ENCODE measurements around the gene LDLRAP1. TPM values are rescaled to one million over a fixed set of nuclear protein-coding genes. Genes with fewer than 3 reads are reported as not detected.

Gene LDLRAP1
- total RNA-seq, 4 donors from 2014 or later = 12.6 to 21.2 (median 16.3) TPM

DNA sequence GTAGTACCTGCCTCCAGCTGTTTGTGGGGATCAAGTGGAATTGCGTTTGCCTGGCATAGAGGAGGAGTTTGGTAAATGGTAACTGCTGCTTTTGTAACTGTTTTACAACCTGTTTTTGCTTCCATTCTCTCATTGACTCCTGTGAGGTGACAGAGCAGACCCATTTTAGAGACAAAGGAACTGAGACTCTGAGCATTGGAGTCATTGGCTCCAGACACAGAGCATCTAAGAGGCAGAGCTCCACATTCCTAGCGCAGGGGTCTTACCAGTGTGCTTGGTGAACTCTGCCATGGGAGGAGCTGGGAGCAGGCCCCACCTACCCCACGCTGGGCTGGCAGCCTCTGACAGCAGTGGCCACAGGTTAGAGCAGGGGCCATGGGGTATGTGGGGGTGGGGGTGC, 2.4 kb downstream of the LDLRAP1 start:
- H3K4me1 ChIP-seq = peaks cover 51 to 70% (median 59%) of the 10 kb centered on the region in 4 donors
- H3K27me3 ChIP-seq = no peaks in the 10 kb centered on the region
- 78% methylated on average over 2 of the region's 3 CpGs for WGBS
- TF ChIP-seq, protein P1, sequence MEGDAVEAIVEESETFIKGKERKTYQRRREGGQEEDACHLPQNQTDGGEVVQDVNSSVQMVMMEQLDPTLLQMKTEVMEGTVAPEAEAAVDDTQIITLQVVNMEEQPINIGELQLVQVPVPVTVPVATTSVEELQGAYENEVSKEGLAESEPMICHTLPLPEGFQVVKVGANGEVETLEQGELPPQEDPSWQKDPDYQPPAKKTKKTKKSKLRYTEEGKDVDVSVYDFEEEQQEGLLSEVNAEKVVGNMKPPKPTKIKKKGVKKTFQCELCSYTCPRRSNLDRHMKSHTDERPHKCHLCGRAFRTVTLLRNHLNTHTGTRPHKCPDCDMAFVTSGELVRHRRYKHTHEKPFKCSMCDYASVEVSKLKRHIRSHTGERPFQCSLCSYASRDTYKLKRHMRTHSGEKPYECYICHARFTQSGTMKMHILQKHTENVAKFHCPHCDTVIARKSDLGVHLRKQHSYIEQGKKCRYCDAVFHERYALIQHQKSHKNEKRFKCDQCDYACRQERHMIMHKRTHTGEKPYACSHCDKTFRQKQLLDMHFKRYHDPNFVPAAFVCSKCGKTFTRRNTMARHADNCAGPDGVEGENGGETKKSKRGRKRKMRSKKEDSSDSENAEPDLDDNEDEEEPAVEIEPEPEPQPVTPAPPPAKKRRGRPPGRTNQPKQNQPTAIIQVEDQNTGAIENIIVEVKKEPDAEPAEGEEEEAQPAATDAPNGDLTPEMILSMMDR (IDR thresholded peaks at IDR 0.05) = no peak
- TF ChIP-seq POLR2A (IDR thresholded peaks at IDR 0.05; ENCODE audit: low read depth) (no peak), POLR2AphosphoS5 (IDR thresholded peaks at IDR 0.05) (no peak), EP300 (IDR thresholded peaks at IDR 0.05) (no peak)
- H3K4me3 ChIP-seq = no peak overlapping the region
- no peak overlapping the region for H3K27ac ChIP-seq (replicated peaks in 1 of 4)
- no peaks in the 10 kb centered on the region for H3K9me3 ChIP-seq
- DNase-seq (ENCODE audit: extremely low spot score) = no peak
- no peaks in the 10 kb centered on the region for H3K36me3 ChIP-seq
- intact Hi-C loops (cut with DNase I) = no loop called here

DNA sequence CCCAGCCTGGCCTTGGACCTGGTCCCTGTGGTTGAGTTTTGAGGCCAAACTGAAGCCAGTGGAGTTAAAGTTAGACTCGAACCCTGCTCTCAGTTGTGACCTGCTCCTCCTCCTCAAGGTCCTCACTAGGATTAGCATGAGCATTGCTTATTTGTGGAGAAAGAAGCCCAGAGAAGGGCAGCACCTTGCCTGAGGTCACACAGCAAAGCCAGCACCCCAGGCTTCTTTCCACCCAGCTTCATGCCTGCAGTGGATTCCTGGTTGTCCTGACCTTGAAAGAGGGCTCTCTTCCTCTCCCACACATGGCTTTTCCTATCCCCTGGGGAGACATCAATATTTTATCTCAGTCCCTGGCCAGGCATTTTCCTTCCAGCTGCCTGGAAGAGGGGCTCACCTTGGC, 2.8 kb downstream of the LDLRAP1 start:
- Histone ChIP-seq H3K36me3 (no peaks in the 10 kb centered on the region), H3K27ac (replicated peaks in 1 of 4) (no peak overlapping the region), H3K9me3 (no peaks in the 10 kb centered on the region), H3K27me3 (no peaks in the 10 kb centered on the region), H3K4me1 (peaks cover 56 to 74% (median 63%) of the 10 kb centered on the region in 4 donors), H3K4me3 (no peak overlapping the region)
- intact Hi-C loops (cut with DNase I) = no loop called here
- WGBS = 80% methylated on average over 1 of the region's 1 CpG
- no peak for DNase-seq (ENCODE audit: extremely low spot score)
- TF ChIP-seq POLR2AphosphoS5 (IDR thresholded peaks at IDR 0.05) (no peak), EP300 (IDR thresholded peaks at IDR 0.05) (no peak), POLR2A (IDR thresholded peaks at IDR 0.05; ENCODE audit: low read depth) (no peak)
- TF ChIP-seq, protein P1 (IDR thresholded peaks at IDR 0.05) = no peak

DNA sequence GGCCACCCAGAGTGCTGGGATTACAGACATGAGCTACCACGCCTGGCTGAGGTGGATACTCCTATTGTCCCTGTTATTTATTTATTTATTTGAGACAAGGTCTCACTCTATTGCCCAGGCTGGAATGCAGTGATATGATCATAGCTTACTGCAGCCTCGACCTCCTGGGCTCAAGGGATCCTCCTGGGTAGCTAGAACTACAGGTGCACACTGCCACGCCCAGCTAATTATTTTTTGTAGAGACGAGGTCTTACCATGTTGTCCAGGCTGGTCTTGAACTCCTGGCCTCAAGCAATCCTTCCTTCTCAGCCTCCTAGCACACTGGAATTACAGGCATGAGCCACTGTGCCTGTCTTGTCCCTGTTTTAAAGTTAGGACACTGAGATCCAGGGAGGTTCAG, 5.2 kb downstream of the LDLRAP1 start:
- no peaks in the 10 kb centered on the region for H3K36me3 ChIP-seq
- intact Hi-C loops (cut with DNase I) = no loop called here
- H3K27me3 ChIP-seq = no peaks in the 10 kb centered on the region
- 85% methylated on average over 4 of the region's 4 CpGs for WGBS
- TF ChIP-seq, protein P1 (IDR thresholded peaks at IDR 0.05) = no peak
- TF ChIP-seq POLR2AphosphoS5 (IDR thresholded peaks at IDR 0.05) (no peak), POLR2A (IDR thresholded peaks at IDR 0.05; ENCODE audit: low read depth) (no peak), EP300 (IDR thresholded peaks at IDR 0.05) (no peak)
- no peaks in the 10 kb centered on the region for H3K9me3 ChIP-seq
- H3K4me3 ChIP-seq = no peak overlapping the region
- H3K27ac ChIP-seq (replicated peaks in 1 of 4) = peak overlapping the region in 1 of 4 donors; percentile 20
- H3K4me1 ChIP-seq = peaks cover 66 to 82% (median 78%) of the 10 kb centered on the region in 4 donors
- no peak for DNase-seq (ENCODE audit: extremely low spot score)

DNA sequence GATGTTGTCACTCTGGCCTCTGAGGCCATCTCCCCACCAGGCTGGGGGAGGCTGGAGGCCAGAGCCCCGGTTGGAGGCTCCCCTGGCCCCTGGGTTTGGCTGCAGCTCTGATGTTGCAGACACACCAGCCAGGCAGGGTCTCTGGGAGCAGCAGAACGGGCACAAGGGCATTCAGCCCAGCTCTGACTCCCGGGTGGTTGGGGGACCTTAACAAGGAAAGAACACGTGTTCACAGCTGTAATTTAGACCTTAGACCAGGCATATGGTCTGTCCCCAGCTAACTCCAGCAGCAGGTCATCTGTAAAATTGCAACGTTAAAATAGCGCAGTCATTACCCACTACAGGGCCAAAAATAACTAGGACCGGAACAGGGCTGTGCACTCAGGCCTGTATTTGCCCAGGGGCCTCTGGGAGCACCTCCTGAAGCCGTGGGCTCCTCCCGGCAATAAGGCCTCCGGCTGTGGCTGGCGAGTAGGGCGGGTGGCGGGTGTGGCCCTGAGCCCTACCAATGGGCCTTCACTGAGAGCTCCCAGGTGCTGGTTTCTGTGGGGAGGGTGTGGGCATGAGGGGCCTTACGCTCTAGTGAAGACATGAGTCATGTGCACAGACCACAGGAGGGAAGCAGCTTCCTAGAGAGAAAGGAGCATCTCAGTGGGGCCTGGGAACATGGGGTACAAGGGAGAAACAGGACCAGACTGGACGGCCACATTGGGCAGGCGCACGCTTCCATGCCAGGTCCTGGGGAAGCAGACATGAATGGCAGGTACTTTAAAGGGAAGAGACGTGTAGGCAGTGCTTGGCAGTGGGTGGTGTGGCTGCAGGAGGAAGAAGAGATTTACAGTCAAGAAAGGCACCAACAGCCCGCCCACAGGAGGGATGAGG, 6.1 kb downstream of the LDLRAP1 start:
- TF ChIP-seq POLR2A (IDR thresholded peaks at IDR 0.05; ENCODE audit: low read depth) = no peak
- TF ChIP-seq EP300 (IDR thresholded peaks at IDR 0.05) = no peak
- no peak for TF ChIP-seq POLR2AphosphoS5 (IDR thresholded peaks at IDR 0.05)
- TF ChIP-seq, protein P1 (IDR thresholded peaks at IDR 0.05) = no peak
- no peak for DNase-seq (ENCODE audit: extremely low spot score)
- peak overlapping the region; percentile 1 to 46 (median 30) for H3K27ac ChIP-seq (replicated peaks in 1 of 4)
- 74% methylated on average over 16 of the region's 19 CpGs for WGBS
- H3K36me3 ChIP-seq = peaks cover 0 to under 1% (median 0%) of the 10 kb centered on the region in 4 donors
- H3K4me3 ChIP-seq = no peak overlapping the region
- intact Hi-C loops (cut with DNase I) = no loop called here
- no peaks in the 10 kb centered on the region for H3K9me3 ChIP-seq
- peaks cover 66 to 79% (median 79%) of the 10 kb centered on the region in 4 donors for H3K4me1 ChIP-seq
- H3K27me3 ChIP-seq = no peaks in the 10 kb centered on the region
